Activated CD4-positive, alpha-beta T cell treated with anti-CD3 and anti-CD28 coated beads, Interleukin-2, amount 10 ng/mL, durations not matched to agents 7 days and 5 days (primary cell): Measurements from ENCODE around the gene CAPN12. TPM values are rescaled to one million over a fixed set of nuclear protein-coding genes. Genes with fewer than 3 reads are reported as not detected.
A peak's percentile ranks its signal among the peaks of the same experiment; 100 is the strongest.

ENCODE experiments used
- CTCF ChIA-PET: fragments of 350-600 bp; sonication (Branson Sonifier 250); formaldehyde crosslinking; loops from one replicate; lab custom pipeline; 2021; ENCODE audit warnings: antibody characterized with exemption; lab: Charles Lee
- POLR2A ChIA-PET: fragments of 350-600 bp; sonication (Branson Sonifier 250); formaldehyde crosslinking; loops from one replicate; lab custom pipeline; 2021; ENCODE audit warnings: antibody characterized with exemption; lab: Charles Lee
- DNase-seq: peaks from one replicate; pipeline ENCODE4 v3.0.0-alpha.2; 2020
- H3K27ac Mint-ChIP-seq: one replicate; pipeline ENCODE4 v1.8.0; 2021; ENCODE audit warnings: mild to moderate bottlenecking, moderate library complexity, mixed read lengths
- H3K27me3 Mint-ChIP-seq: one replicate; pipeline ENCODE4 v1.8.0; 2021; ENCODE audit warnings: mixed read lengths
- H3K36me3 Mint-ChIP-seq: one replicate; pipeline ENCODE4 v1.8.0; 2021; ENCODE audit warnings: low read depth, mixed read lengths
- H3K4me1 Mint-ChIP-seq: one replicate; pipeline ENCODE4 v1.8.0; 2021; ENCODE audit warnings: mixed read lengths
- H3K4me3 Mint-ChIP-seq: one replicate; pipeline ENCODE4 v1.8.0; 2021; ENCODE audit warnings: mild to moderate bottlenecking, moderate library complexity, mixed read lengths
- H3K9me3 Mint-ChIP-seq: one replicate; pipeline ENCODE4 v1.8.0; 2021; ENCODE audit warnings: mixed read lengths
- total RNA-seq, 2 experiments: library from RNA; stranded (reverse); gene quantifications; one replicate each; pipeline ENCODE4 v1.2.3, GENCODE V29; 2021

CAPN12 gene
- total RNA-seq, 2 experiments from 2014 or later = 3.5 to 3.7 TPM

GRCh38 chr19:38740932-38741331, 3.3 kb downstream of the CAPN12 start:
- Mint-ChIP-seq H3K9me3 (no peaks in the 10 kb centered on the region), H3K4me3 (no peak overlapping the region), H3K27ac (no peak overlapping the region), H3K36me3 (no peaks in the 10 kb centered on the region), H3K4me1 (peaks cover 22% of the 10 kb centered on the region), H3K27me3 (peaks cover 5% of the 10 kb centered on the region)
- ChIA-PET CTCF (no interaction called here), POLR2A (no interaction called here)
- no peak for DNase-seq

- no peak overlapping the region for H3K4me3 Mint-ChIP-seq
- H3K27ac Mint-ChIP-seq = no peak overlapping the region
- ChIA-PET POLR2A (no interaction called here), CTCF (interaction anchor here (0.7 kb wide), 1 partner anchor 1994 kb away, joined by 4 read pairs; no protein-coding TSS in a partner anchor)
- no peaks in the 10 kb centered on the region for H3K9me3 Mint-ChIP-seq
- peaks cover 5% of the 10 kb centered on the region for H3K27me3 Mint-ChIP-seq
- peaks cover 21% of the 10 kb centered on the region for H3K4me1 Mint-ChIP-seq
- H3K36me3 Mint-ChIP-seq = no peaks in the 10 kb centered on the region
- DNase-seq = no peak
Measured at GRCh38 chr19:38740257-38740592, 4.0 kb downstream of the CAPN12 start.

GRCh38 chr19:38739440-38740256, 4.6 kb downstream of the CAPN12 start:
- peaks cover 26% of the 10 kb centered on the region for H3K4me1 Mint-ChIP-seq
- peaks cover 7% of the 10 kb centered on the region for H3K27me3 Mint-ChIP-seq
- no peak for DNase-seq
- no peaks in the 10 kb centered on the region for H3K36me3 Mint-ChIP-seq
- no peak overlapping the region for H3K4me3 Mint-ChIP-seq
- CTCF ChIA-PET = interaction anchor here (0.6 to 0.7 kb wide), 3 partner anchors 191 to 1994 kb away, joined by 3 to 4 read pairs (median 3); partner anchors contain the start of genes MRPS12 and SARS2
- peak overlapping the region; percentile 33 for H3K27ac Mint-ChIP-seq
- POLR2A ChIA-PET = no interaction called here
- no peaks in the 10 kb centered on the region for H3K9me3 Mint-ChIP-seq

- no peaks in the 10 kb centered on the region for H3K36me3 Mint-ChIP-seq
- H3K27ac Mint-ChIP-seq = peak overlapping the region; percentile 23
- H3K4me1 Mint-ChIP-seq = peaks cover 41% of the 10 kb centered on the region
- CTCF ChIA-PET = interaction anchor here (0.6 kb wide), 1 partner anchor 246 kb away, joined by 3 read pairs; no protein-coding TSS in a partner anchor
- H3K27me3 Mint-ChIP-seq = peaks cover 7% of the 10 kb centered on the region
- no peak for DNase-seq
- POLR2A ChIA-PET = no interaction called here
- H3K4me3 Mint-ChIP-seq = peak overlapping the region; percentile 28
- H3K9me3 Mint-ChIP-seq = no peaks in the 10 kb centered on the region
Measured at GRCh38 chr19:38737921-38738737, 6.1 kb downstream of the CAPN12 start.

DNA sequence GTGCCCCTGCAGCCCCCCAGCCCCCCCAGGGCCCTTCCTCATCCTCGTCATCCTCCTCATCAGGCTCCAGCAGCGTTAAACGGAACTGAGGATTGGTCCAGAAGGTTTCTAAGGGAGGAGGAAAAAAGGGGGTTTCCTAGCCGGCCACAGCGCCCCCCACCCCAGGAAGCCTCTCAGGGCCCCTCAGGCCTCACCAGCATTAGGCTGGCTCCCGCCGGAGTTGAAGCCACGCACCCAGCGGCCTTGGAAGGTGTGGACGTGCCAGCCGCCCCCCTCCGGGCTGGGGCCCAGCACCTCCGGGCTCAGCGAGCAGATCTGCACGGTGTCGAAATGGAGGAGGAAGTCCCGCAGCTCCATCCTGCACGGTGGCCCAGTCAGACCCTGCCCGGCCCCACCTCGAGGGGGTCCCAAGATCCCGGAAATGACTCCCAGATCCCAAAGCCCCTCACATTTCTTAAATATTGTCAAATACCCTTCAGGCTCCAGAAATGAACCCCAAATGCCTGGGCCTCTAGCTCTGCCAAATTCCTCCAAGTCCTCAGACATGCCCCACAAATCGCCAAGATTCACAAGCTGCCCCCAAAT, 6.9 kb downstream of the CAPN12 start:
- ChIA-PET CTCF (no interaction called here), POLR2A (no interaction called here)
- no peak overlapping the region for H3K27ac Mint-ChIP-seq
- no peaks in the 10 kb centered on the region for H3K9me3 Mint-ChIP-seq
- peaks cover 7% of the 10 kb centered on the region for H3K27me3 Mint-ChIP-seq
- H3K4me3 Mint-ChIP-seq = peak overlapping the region; percentile 28
- peaks cover 1% of the 10 kb centered on the region for H3K36me3 Mint-ChIP-seq
- no peak for DNase-seq
- peaks cover 45% of the 10 kb centered on the region for H3K4me1 Mint-ChIP-seq

DNA sequence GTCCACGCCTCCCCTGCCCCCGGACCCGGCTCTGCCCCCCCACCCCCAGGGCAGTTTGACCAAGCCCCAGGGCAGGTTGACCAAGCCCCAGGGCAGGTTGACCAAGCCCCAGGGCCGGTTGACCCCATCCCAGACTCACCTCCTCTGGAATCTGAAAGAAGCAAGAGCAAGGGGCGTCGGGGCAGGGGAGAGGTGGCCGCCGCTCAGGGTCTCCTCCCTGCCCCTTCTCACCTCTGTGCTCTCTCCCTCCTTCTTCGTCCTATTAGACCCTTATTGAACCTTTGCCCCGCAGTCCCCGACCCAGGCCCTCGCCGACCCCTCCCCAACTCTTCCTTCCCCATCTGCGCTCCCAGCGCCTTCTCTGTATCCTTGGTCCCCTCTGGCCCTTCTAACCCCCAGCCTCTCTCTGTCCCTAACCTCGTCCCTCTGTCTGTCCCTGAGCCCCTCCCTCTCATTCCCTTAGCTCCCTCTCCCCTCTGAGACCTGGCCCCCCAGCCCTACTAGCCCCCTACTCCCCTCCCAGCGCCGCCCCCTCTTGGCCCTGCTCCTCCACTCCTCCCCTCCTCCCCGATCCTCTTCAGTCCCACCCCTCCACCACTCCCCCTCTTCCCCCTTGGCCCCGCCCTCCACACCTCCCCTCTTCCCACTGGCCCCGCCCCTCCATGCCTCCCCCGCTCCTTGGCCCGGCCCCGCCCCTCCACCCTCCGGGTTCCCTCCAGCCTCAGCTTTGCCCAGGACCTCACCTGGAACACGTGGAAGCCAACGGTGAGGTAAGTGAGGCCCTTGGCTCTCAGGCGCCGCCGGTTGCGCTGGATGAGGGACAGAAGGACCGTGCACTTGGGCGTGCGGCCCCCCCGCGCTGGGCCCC, 7.6 kb downstream of the CAPN12 start:
- peak; percentile 54 for DNase-seq
- Mint-ChIP-seq H3K9me3 (no peaks in the 10 kb centered on the region), H3K4me1 (peaks cover 45% of the 10 kb centered on the region), H3K4me3 (peak overlapping the region; percentile 55), H3K27ac (no peak overlapping the region), H3K36me3 (peaks cover 1% of the 10 kb centered on the region), H3K27me3 (peaks cover 7% of the 10 kb centered on the region)
- ChIA-PET POLR2A (interaction anchor here (0.6 kb wide), 1 partner anchor 11 kb away, joined by 4 read pairs; no protein-coding TSS in a partner anchor), CTCF (no interaction called here)

DNA sequence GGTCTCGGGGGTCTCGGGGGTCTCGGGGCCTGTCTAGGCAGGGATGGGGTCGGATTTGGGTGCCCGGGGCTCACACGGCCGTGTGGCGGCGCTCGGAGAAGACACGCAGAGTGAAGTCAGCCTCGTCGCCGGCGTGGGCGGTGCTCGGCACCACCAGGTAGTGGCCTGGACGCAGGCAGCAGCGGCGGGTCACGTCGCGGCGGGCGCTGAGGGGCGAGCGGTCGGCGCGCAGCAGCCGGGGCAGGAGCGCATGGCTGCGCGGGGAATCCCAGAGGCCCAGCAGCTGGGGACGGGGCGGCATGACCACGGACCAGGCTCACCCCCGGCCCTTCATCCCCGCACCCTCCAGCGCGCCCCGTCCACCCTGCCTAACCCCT, 8.2 kb downstream of the CAPN12 start:
- POLR2A ChIA-PET = no interaction called here
- H3K36me3 Mint-ChIP-seq = peaks cover 1% of the 10 kb centered on the region
- CTCF ChIA-PET = no interaction called here
- H3K4me3 Mint-ChIP-seq = no peak overlapping the region
- H3K9me3 Mint-ChIP-seq = no peaks in the 10 kb centered on the region
- peak; percentile 46 for DNase-seq
- no peak overlapping the region for H3K27ac Mint-ChIP-seq
- peaks cover 7% of the 10 kb centered on the region for H3K27me3 Mint-ChIP-seq
- H3K4me1 Mint-ChIP-seq = peaks cover 45% of the 10 kb centered on the region

DNA sequence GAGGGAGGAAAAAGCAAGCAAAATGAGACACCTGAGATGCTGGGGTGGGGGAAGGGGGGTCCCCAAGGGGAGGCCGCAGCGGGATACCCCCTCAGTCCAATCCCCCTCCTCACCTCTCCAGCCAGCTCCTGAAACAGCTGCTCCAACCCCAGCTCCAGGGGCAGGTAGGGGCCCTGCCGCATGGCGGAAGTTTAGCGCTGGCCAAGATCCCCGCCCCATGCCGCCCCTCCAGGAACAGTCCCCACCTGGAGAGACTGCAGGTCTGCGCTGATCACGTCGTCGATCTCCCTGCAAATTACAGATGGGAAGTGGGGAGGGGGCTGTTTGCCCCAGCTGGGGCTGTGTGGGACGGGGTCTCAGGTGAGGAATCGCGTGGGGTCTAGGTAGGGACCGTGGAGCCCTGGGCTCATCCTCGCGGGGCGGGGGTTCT, 9.0 kb downstream of the CAPN12 start:
- Mint-ChIP-seq H3K27ac (peak overlapping the region; percentile 83), H3K4me3 (peak overlapping the region; percentile 69), H3K36me3 (peaks cover 6% of the 10 kb centered on the region), H3K27me3 (peaks cover 7% of the 10 kb centered on the region), H3K4me1 (peaks cover 49% of the 10 kb centered on the region), H3K9me3 (no peaks in the 10 kb centered on the region)
- ChIA-PET POLR2A (no interaction called here), CTCF (interaction anchor here (0.6 to 1.7 kb wide), 7 partner anchors 12 to 1731 kb away, joined by 3 to 8 read pairs (median 3); partner anchors contain the start of genes BLVRB, MRPS12 and SARS2)
- DNase-seq = peak; percentile 27

GRCh38 chr19:38734426-38735256, 9.6 kb downstream of the CAPN12 start:
- H3K4me3 Mint-ChIP-seq = peak overlapping the region; percentile 69
- H3K27ac Mint-ChIP-seq = peak overlapping the region; percentile 83
- ChIA-PET POLR2A (no interaction called here), CTCF (interaction anchor here (0.6 to 1.9 kb wide), 9 partner anchors 12 to 1731 kb away, joined by 3 to 8 read pairs (median 4); partner anchors contain the start of genes BLVRB, MRPS12 and SARS2)
- H3K27me3 Mint-ChIP-seq = peaks cover 7% of the 10 kb centered on the region
- no peaks in the 10 kb centered on the region for H3K9me3 Mint-ChIP-seq
- H3K36me3 Mint-ChIP-seq = peaks cover 10% of the 10 kb centered on the region
- peaks cover 49% of the 10 kb centered on the region for H3K4me1 Mint-ChIP-seq
- DNase-seq = peak; percentile 48

DNA sequence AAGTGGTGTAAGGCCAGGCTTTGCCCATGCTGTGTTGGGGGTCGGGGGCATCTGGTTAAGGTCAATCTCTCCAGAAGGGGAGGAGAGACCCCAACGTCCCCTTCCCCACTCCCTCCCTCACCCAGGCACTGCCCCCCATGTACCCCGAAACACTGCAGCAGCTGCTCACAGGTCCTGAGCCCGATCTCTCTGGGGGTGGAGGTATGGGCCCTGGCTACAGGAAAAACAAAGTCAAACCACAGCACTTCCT, 10.2 kb downstream of the CAPN12 start:
- CTCF ChIA-PET = interaction anchor here (1.2 to 1.9 kb wide), 7 partner anchors 11 to 196 kb away, joined by 3 to 8 read pairs (median 4); partner anchors contain the start of genes MRPS12 and SARS2
- H3K9me3 Mint-ChIP-seq = no peaks in the 10 kb centered on the region
- peak overlapping the region; percentile 69 for H3K4me3 Mint-ChIP-seq
- peaks cover 12% of the 10 kb centered on the region for H3K36me3 Mint-ChIP-seq
- POLR2A ChIA-PET = no interaction called here
- no peak for DNase-seq
- peaks cover 7% of the 10 kb centered on the region for H3K27me3 Mint-ChIP-seq
- peaks cover 47% of the 10 kb centered on the region for H3K4me1 Mint-ChIP-seq
- H3K27ac Mint-ChIP-seq = peak overlapping the region; percentile 83

DNA sequence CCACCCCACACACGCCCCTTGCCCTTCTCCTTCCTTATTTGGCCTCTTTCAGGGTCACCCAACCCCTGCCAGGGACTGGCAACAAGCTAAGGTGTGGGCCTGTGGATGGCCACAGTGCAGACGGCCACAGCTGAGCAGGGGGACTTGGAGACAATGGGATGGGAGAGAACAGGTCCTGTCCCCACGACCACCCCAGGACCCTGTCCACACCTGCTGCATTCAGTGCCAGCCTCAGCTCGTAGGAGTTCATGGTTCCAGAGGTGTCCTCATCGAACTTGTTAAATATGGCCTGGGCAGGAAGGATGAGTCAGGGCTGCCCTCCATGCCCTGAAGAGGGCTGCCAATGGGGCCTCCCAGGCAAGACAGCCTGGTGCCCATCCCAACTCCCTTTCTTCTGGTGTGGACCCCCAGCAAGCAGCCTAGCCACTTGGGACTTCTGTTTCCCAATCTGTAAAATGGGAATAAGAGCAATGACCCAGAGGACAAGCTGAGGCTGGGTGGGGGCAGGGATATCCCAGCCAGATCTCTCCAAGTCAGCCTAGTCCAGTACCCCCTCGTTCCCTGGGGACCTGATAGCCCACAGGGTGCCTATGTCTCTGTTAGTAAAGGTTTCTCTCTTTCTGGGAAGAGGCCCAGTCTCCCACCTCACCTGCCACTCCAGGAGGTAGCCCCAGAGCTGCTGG, 10.6 kb downstream of the CAPN12 start:
- Mint-ChIP-seq H3K27me3 (peaks cover 7% of the 10 kb centered on the region), H3K36me3 (peaks cover 12% of the 10 kb centered on the region), H3K9me3 (no peaks in the 10 kb centered on the region), H3K4me1 (peaks cover 47% of the 10 kb centered on the region), H3K4me3 (peak overlapping the region; percentile 5), H3K27ac (peak overlapping the region; percentile 83)
- ChIA-PET POLR2A (no interaction called here), CTCF (interaction anchor here (0.5 to 1.9 kb wide), 8 partner anchors 11 to 197 kb away, joined by 3 to 8 read pairs (median 4); partner anchors contain the start of genes MRPS12 and SARS2)
- no peak for DNase-seq
